ENCODE data around the gene CSPG5. TPM values are rescaled to one million over a fixed set of nuclear protein-coding genes. Genes with fewer than 3 reads are reported as not detected.

The CSPG5 gene
- total RNA-seq, 1 donor from 2014 or later = 111 TPM

Small RNA genes within 50 kb of the gene (small RNA-seq; reads per million reads assigned to genes)
- gene RN7SL870P (ENCODE audit: low replicate concordance) = not detected

Other genes with a start within 250 kb of the CSPG5 start
- gene PTPN23, start 197.8 kb downstream of the CSPG5 start, total RNA-seq = 15.0 TPM
- gene SCAP, start 102.9 kb downstream of the CSPG5 start, total RNA-seq = 45.7 TPM
- gene ELP6, start 65.2 kb downstream of the CSPG5 start, total RNA-seq = 17.2 TPM
- 56.3 TPM for gene SMARCC1, start 203.0 kb upstream of the CSPG5 start, total RNA-seq
- gene DHX30, start 224.3 kb upstream of the CSPG5 start, total RNA-seq = 60.0 TPM